Activated T-helper 1 cell treated with anti-CD3 and anti-CD28 coated beads, Interleukin-12 subunit alpha, Interleukin-12 subunit beta, Interleukin-2, Interleukin-4 antibody, amounts not matched to agents 30 ng/mL and 10 ng/mL and 1 ng/mL, durations not matched to agents 14 hours and 24 hours and 36 hours (primary cell): ENCODE data around the gene LDLRAD3. TPM values are rescaled to one million over a fixed set of nuclear protein-coding genes. Genes with fewer than 3 reads are reported as not detected.

Source experiments
- DNase-seq: peaks from one replicate; pipeline ENCODE4 v3.0.0; 2021; ENCODE audit warnings: low spot score
- H3K27ac Mint-ChIP-seq: one replicate; pipeline ENCODE4 v1.8.0; 2021; ENCODE audit warnings: mild to moderate bottlenecking, mixed read lengths
- H3K27me3 Mint-ChIP-seq: one replicate; pipeline ENCODE4 v1.8.0; 2022; ENCODE audit warnings: mild to moderate bottlenecking, moderate library complexity, mixed read lengths; ENCODE audit not compliant: insufficient read depth
- H3K36me3 Mint-ChIP-seq: one replicate; pipeline ENCODE4 v1.8.0; 2021; ENCODE audit warnings: low read depth, mixed read lengths
- H3K4me1 Mint-ChIP-seq: one replicate; pipeline ENCODE4 v1.8.0; 2021; ENCODE audit warnings: low read depth, mixed read lengths
- H3K4me3 Mint-ChIP-seq: one replicate; pipeline ENCODE4 v1.8.0; 2021; ENCODE audit warnings: mild to moderate bottlenecking, moderate library complexity, mixed read lengths
- H3K9me3 Mint-ChIP-seq: one replicate; pipeline ENCODE4 v1.8.0; 2021; ENCODE audit warnings: mixed read lengths
- intact Hi-C: fragments of 100-400 bp; cut with micrococcal nuclease; formaldehyde crosslinking; loops from one replicate; pipeline ENCODE4 v1.15.1; 2024
- total RNA-seq: library from RNA; stranded (reverse); gene quantifications from 2 replicates; pipeline ENCODE4 v1.2.3, GENCODE V29; 2022

The LDLRAD3 gene
- total RNA-seq, 1 donor from 2014 or later, result 0.57 TPM

- no peak for DNase-seq
- Mint-ChIP-seq H3K4me3 (no peak overlapping the region), H3K27me3 (peaks cover 1% of the 10 kb centered on the region), H3K27ac (no peak overlapping the region), H3K9me3 (no peaks in the 10 kb centered on the region), H3K4me1 (no peaks in the 10 kb centered on the region), H3K36me3 (no peaks in the 10 kb centered on the region)
- intact Hi-C loops, result no loop called here
These were observed 80.9 kb downstream of the LDLRAD3 start for GRCh38 chr11:36024716-36025115.

- no peak overlapping the region for H3K4me3 Mint-ChIP-seq
- H3K27me3 Mint-ChIP-seq, result no peaks in the 10 kb centered on the region
- DNase-seq, result no peak
- H3K4me1 Mint-ChIP-seq, result no peaks in the 10 kb centered on the region
- H3K36me3 Mint-ChIP-seq, result no peaks in the 10 kb centered on the region
- intact Hi-C loops, result no loop called here
- H3K9me3 Mint-ChIP-seq, result no peaks in the 10 kb centered on the region
- H3K27ac Mint-ChIP-seq, result no peak overlapping the region
These were observed 82.6 kb downstream of the LDLRAD3 start for GRCh38 chr11:36026315-36026968.

- Mint-ChIP-seq H3K27me3 (no peaks in the 10 kb centered on the region), H3K27ac (no peak overlapping the region), H3K4me3 (no peak overlapping the region), H3K9me3 (no peaks in the 10 kb centered on the region), H3K4me1 (no peaks in the 10 kb centered on the region), H3K36me3 (no peaks in the 10 kb centered on the region)
- DNase-seq, result no peak
- intact Hi-C loops, result no loop called here
These were observed 83.9 kb downstream of the LDLRAD3 start for GRCh38 chr11:36027731-36028130.

GRCh38 chr11:36029616-36030015, 85.8 kb downstream of the LDLRAD3 start:
- DNase-seq, result no peak
- intact Hi-C loops, result no loop called here
- Mint-ChIP-seq H3K4me3 (no peak overlapping the region), H3K4me1 (no peaks in the 10 kb centered on the region), H3K27me3 (no peaks in the 10 kb centered on the region), H3K27ac (no peak overlapping the region), H3K36me3 (no peaks in the 10 kb centered on the region), H3K9me3 (no peaks in the 10 kb centered on the region)

GRCh38 chr11:36030731-36031281, 86.9 kb downstream of the LDLRAD3 start:
- H3K4me1 Mint-ChIP-seq, result no peaks in the 10 kb centered on the region
- no peak overlapping the region for H3K4me3 Mint-ChIP-seq
- no peak overlapping the region for H3K27ac Mint-ChIP-seq
- no peaks in the 10 kb centered on the region for H3K27me3 Mint-ChIP-seq
- no peak for DNase-seq
- no peaks in the 10 kb centered on the region for H3K9me3 Mint-ChIP-seq
- H3K36me3 Mint-ChIP-seq, result no peaks in the 10 kb centered on the region
- intact Hi-C loops, result no loop called here

GRCh38 chr11:36033082-36033751, 89.4 kb downstream of the LDLRAD3 start:
- no peak overlapping the region for H3K27ac Mint-ChIP-seq
- H3K9me3 Mint-ChIP-seq, result no peaks in the 10 kb centered on the region

GRCh38 chr11:36033936-36034335, 90.1 kb downstream of the LDLRAD3 start:
- DNase-seq, result no peak
- no peaks in the 10 kb centered on the region for H3K9me3 Mint-ChIP-seq
- no peak overlapping the region for H3K27ac Mint-ChIP-seq
- no peaks in the 10 kb centered on the region for H3K36me3 Mint-ChIP-seq
- no peaks in the 10 kb centered on the region for H3K27me3 Mint-ChIP-seq
- no peak overlapping the region for H3K4me3 Mint-ChIP-seq
- H3K4me1 Mint-ChIP-seq, result no peaks in the 10 kb centered on the region
- intact Hi-C loops, result no loop called here

More at GRCh38 chr11:36033082-36033751, 89.4 kb downstream of the LDLRAD3 start:
- no peak for DNase-seq
- Mint-ChIP-seq H3K4me3 (no peak overlapping the region), H3K27me3 (no peaks in the 10 kb centered on the region), H3K36me3 (no peaks in the 10 kb centered on the region), H3K4me1 (no peaks in the 10 kb centered on the region)
- intact Hi-C loops, result no loop called here

- no peaks in the 10 kb centered on the region for H3K4me1 Mint-ChIP-seq
- H3K36me3 Mint-ChIP-seq, result no peaks in the 10 kb centered on the region
- no peak overlapping the region for H3K4me3 Mint-ChIP-seq
- intact Hi-C loops, result no loop called here
- peaks cover under 1% of the 10 kb centered on the region for H3K27me3 Mint-ChIP-seq
- H3K9me3 Mint-ChIP-seq, result no peaks in the 10 kb centered on the region
- DNase-seq, result no peak
- H3K27ac Mint-ChIP-seq, result no peak overlapping the region
These were observed 90.9 kb downstream of the LDLRAD3 start for GRCh38 chr11:36034551-36035331.

- H3K9me3 Mint-ChIP-seq, result no peaks in the 10 kb centered on the region
- no peak overlapping the region for H3K27ac Mint-ChIP-seq
- DNase-seq, result no peak
- H3K4me1 Mint-ChIP-seq, result no peaks in the 10 kb centered on the region
- no peaks in the 10 kb centered on the region for H3K36me3 Mint-ChIP-seq
- H3K27me3 Mint-ChIP-seq, result peaks cover 5% of the 10 kb centered on the region
- H3K4me3 Mint-ChIP-seq, result no peak overlapping the region
- intact Hi-C loops, result no loop called here
These were observed 91.6 kb downstream of the LDLRAD3 start for GRCh38 chr11:36035454-36035853.

- intact Hi-C loops, result no loop called here
- no peaks in the 10 kb centered on the region for H3K4me1 Mint-ChIP-seq
These were observed 92.1 kb downstream of the LDLRAD3 start for GRCh38 chr11:36035999-36036398.

GRCh38 chr11:36037031-36037430, 93.2 kb downstream of the LDLRAD3 start:
- Mint-ChIP-seq H3K4me1 (no peaks in the 10 kb centered on the region), H3K36me3 (no peaks in the 10 kb centered on the region), H3K27me3 (peaks cover 5% of the 10 kb centered on the region), H3K27ac (no peak overlapping the region), H3K4me3 (no peak overlapping the region), H3K9me3 (no peaks in the 10 kb centered on the region)
- intact Hi-C loops, result no loop called here
- DNase-seq, result no peak

More at GRCh38 chr11:36035999-36036398, 92.1 kb downstream of the LDLRAD3 start:
- DNase-seq, result no peak
- Mint-ChIP-seq H3K36me3 (no peaks in the 10 kb centered on the region), H3K27ac (no peak overlapping the region), H3K27me3 (peaks cover 5% of the 10 kb centered on the region), H3K4me3 (no peak overlapping the region), H3K9me3 (no peaks in the 10 kb centered on the region)

- no peak for DNase-seq
- intact Hi-C loops, result no loop called here
- Mint-ChIP-seq H3K27ac (no peak overlapping the region), H3K36me3 (no peaks in the 10 kb centered on the region), H3K4me3 (no peak overlapping the region), H3K9me3 (no peaks in the 10 kb centered on the region), H3K27me3 (peaks cover 9% of the 10 kb centered on the region), H3K4me1 (no peaks in the 10 kb centered on the region)
These were observed 94.7 kb downstream of the LDLRAD3 start for GRCh38 chr11:36038541-36038940.

GRCh38 chr11:36039471-36039870, 95.6 kb downstream of the LDLRAD3 start:
- Mint-ChIP-seq H3K4me1 (no peaks in the 10 kb centered on the region), H3K4me3 (no peak overlapping the region), H3K27me3 (peaks cover 9% of the 10 kb centered on the region), H3K36me3 (no peaks in the 10 kb centered on the region), H3K27ac (no peak overlapping the region), H3K9me3 (no peaks in the 10 kb centered on the region)
- intact Hi-C loops, result no loop called here
- DNase-seq, result no peak
